Right renal cortex interstitium (tissue), 3 donors: Measurements from ENCODE around the gene GAREM1. TPM values are rescaled to one million over a fixed set of nuclear protein-coding genes. Genes with fewer than 3 reads are reported as not detected.
"Not testable (repeated sequence)": the region's sequence is repeated elsewhere in the genome, so short reads cannot be mapped to it uniquely, and the experiment has no call there.

Experiments used
- DNase-seq, 3 donors: peaks; one replicate each; pipeline ENCODE4 v3.0.0-alpha.2; 2013; ENCODE audit warnings: low read depth in 3 of 3, low spot score in 2 of 3
- polyA plus RNA-seq, 3 donors: library from polyadenylated mRNA; unstranded; fragments of 120-200 nt; gene quantifications; one replicate each; pipeline ENCODE4 v1.2.1, GENCODE V29; 2013; ENCODE audit not compliant: insufficient read length in 3 of 3

The GAREM1 gene
- 10 to 100 TPM; 34.1 to 34.8 (median 34.4) TPM for polyA plus RNA-seq

DNA sequence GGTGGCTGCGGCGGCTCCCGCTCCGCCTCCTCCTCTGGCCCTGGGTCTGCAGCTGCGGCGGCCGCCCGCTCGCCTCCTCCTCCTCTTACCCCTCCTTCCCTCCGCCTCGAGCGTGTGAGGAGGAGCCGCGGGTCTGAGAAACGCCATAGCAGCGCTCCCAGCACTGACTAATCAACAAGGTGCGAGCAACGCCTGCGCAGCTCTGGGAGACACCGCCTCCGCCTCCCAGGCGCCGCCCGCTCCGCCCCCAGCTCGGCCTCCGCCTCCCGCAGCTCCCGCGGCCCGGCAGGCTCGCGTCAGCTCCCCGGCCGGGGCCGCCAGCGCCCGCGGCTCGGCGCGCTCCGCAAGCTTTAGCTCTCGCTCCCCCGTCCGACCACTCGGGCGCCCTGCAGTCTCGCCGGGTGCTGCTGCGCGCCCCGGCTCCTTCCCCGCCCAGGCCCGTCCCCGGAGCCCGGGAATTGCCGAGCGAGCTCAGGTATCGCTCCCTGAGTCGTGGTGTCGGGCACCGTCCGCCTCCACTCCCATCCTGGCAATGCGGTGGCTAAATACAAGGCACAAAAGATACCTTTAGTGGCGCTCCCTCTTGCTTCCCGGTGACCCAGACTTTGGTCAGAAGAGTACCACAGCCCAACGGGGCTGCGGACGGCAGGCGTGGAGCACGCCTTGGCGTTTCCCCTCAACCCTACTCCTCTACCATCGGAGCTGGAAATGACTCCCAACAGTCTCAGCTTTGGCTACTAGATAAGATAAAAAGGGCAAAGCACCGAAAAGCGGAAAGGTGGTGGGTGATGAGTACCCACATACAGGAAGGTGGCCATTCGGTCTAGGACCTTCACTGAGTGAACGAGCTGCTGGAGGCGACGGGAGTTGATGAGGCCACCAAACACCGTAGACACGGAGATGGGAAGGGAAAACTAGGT, at the start of gene GAREM1:
Gene GAREM1, minus strand, starts transcription at position 169 of the 920 bp plus-strand sequence. CDS start 454 bp downstream, outside the sequence.
- peak; percentile 83 to 92 (median 90) for DNase-seq

DNA sequence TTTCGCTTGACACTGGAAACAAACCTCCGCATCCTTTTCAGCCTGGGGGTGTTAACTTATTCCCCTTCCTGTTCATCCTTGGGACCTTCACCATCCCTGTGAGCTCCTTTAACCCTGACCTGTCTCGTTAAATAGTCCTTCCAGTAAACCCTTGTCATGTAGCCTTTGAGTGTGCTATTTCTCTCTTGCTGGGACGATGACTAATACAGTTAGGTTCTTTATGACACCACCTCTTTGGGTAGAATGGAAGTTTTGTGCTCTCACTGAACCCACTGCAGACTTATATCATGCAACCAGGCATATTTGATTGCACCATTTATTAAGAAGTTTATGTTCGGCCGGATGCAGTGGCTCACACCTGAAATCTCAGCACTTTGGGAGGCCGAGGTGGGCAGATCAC, 40.5 kb upstream of the GAREM1 start:
- DNase-seq: no peak

DNA sequence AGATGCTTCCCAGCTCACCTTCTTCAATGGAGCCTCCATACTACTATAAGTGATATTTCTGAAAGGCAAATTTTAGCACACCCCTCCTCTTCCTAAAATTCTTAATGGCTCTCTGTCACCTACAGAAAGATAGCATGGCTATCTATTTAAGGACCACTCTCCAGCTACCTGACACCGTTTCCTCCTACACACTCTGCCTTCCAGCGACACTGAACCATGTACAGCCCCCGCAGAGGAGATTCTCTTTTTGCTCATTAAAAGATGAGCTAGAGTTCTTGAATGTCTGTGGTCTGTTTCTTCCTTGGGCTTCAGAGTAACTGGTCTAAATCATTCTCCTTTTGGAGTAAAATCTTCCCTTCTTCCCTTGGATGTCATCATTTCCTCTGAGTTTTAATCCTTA, 38.4 kb upstream of the GAREM1 start:
- peak in 2 of 3 donors; percentile 15 to 26 for DNase-seq

DNA sequence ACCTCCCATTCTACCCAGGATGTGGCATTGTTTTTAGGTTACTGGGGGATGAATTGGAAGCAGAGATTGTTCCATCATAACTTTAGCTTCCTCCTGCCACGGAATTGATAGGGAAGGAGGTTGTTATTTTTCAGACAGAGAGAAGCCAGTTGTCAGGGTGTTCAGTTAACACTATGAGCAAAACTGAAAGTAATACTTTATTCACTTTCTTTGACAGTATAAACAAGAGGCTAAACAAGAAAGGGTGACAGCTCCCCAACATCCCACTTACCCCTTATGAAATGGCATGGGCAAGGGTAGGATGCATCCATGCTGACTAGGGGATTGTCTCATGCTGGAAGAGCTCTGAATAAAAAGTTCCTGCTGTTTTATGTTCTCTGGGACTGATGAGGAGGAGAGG, 36.4 kb upstream of the GAREM1 start:
- no peak for DNase-seq

DNA sequence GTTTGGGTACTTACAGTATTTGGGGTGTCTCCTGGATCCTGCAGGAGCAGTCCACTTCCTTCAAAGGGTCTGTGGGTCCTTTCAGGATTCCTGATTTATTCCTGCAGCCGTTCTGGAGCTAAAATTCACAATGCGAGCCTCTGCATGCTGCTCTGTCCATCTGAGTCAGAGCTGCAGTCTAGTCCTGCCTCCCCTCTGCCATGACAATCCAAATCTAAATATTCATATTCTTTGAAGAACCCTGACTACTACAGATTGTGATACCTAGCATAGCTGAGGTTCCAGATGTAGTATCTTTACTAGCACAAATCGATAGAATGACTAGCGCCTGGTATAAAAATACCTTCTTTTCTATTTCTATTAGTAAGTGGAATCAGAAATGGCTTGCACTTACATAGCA, 31.3 kb upstream of the GAREM1 start:
- DNase-seq: no peak

DNA sequence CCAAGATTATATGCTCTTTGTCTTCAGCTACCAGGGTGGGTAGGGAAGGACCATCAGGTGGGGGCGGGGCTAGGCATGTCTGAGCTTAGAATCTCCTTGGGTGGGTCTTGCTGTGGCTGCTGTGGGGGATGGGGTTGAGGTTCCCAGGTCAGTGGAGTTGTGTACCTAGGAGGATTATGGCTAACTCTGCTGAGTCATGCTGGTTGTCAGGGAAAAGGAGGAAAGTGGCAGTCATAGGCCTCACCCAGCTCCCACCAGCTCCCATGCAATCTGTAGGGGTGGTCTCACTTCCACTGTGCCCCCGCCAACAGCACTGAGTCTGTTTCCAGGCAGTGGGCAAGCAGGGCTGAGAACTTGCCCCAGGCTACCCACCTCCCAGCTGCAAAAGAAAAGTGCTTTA, 30.6 kb upstream of the GAREM1 start:
- DNase-seq: not testable (repeated sequence)

DNA sequence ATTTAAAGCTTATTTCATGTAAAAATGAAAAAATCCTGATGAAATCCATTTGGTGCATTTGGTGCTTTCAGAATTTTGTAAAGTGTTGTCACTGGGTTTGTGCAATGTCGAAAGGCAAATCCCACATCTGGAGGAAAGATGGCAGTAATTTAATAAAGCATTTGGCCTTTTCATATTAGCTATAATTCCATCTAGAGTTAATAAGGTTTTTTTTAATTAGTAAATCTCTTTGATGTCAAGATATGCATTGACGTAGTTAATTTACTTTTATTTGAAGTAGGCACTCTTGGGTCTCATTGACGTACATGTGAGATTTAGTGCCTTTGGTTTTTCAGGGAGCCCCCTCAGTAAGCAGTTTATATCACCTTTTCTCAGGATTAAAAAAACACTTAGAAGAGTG, 12.3 kb upstream of the GAREM1 start:
- DNase-seq: no peak

DNA sequence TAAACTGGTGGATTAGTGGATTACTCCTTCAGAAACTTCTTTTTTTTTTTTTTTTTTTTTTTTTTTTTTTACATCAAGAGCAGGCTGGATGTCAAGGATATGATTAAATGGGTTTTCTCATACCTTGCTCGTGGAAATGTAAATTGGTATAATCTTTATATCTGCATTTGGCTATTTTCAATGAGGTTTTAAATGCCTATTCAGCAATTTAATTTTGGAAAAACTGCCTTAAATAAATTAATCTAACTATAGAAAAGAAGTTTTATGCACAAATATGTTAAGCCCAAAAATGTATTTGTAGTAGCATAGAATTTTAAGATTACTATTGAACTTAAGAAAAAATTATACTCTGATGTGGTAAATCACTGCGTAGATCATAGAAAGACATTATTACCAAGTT, 11.4 kb upstream of the GAREM1 start:
- no peak for DNase-seq

DNA sequence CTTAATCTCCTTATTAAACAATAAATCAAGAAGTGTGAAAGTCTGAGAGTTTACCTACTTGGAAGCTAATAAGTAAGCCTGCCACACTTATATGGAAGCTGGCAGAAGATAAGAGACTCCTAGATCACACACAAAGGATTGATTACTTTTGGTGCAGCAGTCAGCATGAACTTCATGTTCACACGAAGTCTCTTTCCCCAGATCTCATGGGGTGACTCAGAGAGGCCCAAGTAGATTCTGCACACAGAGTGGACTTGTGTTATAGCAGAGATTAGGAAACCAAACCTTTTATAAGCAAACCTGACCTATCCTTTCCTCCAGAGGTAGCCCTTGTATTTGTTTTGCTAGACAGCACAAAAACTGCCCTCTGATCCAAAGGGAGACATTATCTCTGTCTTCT, 9.9 kb upstream of the GAREM1 start:
- no peak for DNase-seq

DNA sequence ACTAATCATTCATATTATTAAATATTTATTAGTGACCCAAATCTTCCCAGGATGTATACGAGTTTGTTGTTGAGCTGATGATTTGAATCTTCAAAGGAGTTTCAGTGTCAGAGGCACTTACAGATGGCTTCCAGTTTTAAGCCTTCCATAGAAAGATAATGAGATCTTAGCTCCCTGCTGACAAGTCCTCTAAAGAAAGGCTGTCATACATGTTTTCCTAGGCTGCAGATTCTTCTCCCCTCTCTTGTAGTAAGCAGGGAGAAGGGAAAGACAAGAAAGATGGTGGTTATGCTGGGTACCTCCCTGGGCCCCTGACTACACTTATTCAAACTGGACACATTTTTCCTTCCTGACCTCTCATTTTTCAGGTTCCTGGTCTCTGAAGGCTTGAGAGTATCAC, 8.1 kb upstream of the GAREM1 start:
- DNase-seq: no peak

DNA sequence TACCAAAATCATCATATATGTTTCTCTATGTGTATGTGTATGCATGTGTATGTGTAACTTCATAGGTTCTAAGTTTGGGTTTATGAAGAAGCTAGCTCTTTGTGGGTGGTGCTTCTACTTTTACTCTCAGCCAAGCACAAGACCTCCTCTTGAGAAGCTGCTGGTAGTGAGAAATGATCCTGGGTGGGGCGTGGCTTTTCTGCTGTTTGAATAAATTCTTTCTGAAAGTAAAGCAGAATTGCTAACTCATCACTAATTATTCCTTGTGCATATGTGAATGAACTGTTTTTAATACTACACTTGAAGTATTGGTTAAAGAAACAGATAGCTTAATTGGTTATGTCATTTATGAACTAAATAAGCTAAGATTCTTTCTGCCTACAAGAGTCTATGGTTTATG, 7.6 kb upstream of the GAREM1 start:
- no peak for DNase-seq

DNA sequence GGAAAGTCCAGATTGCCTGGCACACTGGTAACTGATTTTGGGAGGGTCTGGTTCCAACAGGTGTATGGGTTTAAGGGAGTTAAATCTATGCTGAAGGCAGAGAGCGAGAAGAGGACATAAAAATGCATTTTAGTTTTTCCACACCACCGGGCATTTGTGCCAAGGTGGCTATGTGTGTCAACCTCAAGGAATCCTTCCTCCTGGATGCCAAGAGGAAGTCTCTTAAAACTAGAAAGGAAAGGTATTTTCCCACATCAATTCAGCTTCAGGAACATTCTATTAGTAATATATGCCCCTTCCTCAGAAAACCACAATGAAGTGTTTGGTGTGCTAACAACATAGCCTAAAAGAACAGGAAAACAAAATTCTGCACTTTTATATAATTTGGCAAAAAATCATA, 5.4 kb upstream of the GAREM1 start:
- DNase-seq: no peak

DNA sequence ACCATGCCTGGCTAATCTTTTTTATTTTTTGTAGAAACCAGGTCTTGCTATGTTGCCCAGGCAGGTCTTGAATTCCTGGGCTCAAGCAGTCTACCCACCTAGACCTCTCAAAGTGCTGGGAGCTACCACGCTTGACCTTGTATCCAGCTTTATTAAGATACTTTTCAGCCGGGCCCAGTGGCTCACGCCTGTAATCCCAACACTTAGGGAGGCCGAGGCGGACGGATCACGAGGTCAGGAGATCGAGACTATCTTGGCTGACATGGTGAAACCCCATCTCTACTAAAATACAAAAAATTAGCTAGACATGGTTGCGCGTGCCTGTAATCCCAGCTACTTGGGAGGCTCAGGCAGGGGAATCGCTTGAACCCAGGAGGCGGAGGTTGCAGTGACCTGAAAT, 4.4 kb upstream of the GAREM1 start:
- not testable (repeated sequence) for DNase-seq

DNA sequence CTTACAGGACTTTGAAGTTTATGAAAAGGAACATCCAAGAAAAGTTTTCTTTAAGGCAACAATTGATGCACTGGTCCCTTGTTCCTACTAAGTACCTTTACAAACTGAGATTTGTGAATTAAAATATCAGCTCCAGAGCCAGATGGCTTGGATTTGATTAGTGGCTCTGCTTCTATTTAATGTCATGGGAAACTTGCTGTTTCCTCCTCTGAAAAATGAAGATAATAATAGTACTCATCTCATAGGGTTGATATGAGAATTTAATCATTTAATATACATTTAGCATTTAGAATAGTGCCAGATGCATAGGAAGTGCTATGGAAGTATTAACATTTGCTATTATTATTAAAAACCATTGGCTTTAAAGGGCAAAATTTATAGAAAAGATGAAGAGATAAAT, 2.6 kb upstream of the GAREM1 start:
- DNase-seq: no peak

DNA sequence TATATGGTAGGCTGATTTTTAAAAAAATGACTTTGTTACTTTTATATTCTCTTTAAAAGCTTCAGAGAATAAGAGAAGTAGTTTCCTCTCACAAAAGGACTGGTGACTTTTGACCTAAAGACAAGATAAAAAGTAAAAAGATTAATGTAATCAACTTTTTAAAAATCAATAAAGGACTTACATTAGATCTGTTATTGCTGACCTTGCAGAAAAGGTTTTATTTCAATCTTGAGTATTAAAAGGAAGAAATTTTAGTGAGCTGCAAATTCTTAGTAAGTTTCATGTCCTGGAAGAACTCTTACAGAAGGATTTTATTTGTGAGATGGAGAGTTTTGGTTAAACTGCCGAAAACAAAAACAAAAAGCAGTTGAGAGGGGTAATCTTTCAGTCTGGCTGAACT, 2.2 kb upstream of the GAREM1 start:
- DNase-seq: no peak

DNA sequence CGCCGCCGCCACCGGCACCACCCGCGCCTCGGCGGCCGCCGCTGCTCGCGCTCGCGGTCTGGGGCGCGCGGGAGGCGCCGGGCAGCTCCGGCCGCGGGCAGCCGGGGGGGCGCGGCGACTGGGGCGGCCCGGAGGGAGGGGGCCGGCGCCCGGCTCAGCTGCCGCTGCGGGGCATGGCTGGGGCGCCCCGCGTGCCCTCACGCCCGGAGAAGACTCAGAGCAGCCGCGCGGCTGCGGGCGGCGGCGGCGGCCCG, 295 bp downstream of the GAREM1 start:
- no peak for DNase-seq

DNA sequence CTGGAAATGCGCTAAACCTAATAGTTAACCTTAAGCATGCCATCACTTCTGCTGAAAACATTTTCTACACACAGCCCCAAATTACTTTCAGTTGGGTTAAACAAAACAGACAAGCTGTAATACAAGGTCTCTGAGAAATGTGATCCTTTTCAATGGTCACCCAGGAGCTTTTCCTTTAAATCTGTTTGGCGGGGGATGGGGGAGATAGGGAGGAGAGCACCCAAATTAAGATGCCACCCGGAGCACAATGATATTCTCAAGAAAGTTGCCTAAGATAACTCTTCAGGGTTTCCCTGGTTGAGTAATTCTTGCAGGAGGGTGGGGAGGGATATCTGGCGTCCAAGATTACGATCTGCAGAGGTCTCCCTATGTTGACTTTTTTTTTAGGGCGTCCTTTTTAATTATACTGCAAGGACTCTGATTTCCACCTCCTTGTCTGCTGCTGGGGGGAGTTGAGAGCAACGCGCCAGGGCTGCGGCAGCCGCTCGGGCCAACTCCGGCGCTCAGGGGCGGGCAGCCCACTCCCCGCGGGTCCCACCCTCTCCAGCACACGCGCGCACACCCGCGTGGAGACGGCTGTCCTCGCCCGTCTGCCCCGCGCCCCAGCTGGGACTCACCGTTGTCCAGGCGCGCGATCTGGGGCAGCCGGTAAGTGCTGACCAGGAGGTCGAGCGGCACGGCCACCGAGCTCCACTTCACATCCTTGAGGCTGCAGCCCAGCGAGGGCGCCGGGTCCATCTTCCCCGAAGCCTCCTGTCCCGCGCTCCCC, 807 bp downstream of the GAREM1 start:
- peak in 1 of 3 donors; percentile 35 for DNase-seq

DNA sequence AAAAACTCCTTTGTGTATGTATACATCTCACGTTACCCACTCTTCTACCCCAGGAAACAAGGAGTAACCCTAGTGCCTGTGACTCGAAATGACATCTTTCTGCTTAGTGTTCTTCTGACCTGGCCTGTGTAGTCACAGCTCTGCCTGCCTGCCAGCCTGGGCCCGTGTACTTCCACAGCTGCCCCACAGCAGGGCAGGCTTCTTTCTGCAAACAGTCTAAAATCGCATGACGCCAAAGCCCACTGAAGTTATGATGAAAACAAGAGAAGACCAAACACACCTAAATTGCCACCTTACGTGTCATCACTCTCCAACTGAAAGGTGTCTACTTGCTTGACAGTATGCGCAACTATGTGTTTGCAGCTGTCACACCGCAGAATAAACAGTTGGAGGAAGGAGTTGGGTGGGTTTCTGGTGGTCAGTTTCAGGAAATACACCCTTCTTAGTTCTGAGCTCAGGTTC, 1.5 kb downstream of the GAREM1 start:
- DNase-seq: no peak

DNA sequence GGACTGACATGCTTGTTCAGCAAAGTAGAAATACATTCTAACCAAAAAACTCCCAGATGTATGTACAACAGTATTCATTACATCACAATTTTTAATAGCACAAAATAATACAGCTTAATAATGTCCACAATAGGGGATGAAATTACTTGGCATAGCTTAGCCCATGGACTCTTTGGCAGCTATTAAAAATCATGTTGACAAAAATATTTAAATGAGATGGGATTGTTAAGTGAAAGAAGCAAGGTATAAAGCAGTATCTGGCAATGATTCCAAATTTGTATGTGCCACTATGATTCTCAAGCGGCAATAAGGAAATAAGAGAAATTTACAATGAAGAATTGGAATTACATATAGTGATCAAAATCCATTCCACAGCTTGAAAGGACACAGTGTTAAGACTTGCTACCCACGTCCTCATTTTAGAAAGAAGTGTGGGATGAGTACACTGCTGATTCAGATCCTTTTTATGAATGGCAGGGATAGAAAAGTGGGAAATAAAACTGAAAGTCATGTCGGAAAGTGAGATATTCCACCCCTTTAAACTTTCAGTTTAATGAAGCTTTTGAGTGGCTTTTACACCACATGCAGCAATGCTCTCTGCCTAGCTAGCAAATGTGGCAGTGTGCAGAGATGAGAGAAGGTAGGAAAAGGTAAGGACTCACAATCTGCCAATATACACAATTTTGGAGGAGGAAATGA, 2.4 kb downstream of the GAREM1 start:
- DNase-seq: no peak

DNA sequence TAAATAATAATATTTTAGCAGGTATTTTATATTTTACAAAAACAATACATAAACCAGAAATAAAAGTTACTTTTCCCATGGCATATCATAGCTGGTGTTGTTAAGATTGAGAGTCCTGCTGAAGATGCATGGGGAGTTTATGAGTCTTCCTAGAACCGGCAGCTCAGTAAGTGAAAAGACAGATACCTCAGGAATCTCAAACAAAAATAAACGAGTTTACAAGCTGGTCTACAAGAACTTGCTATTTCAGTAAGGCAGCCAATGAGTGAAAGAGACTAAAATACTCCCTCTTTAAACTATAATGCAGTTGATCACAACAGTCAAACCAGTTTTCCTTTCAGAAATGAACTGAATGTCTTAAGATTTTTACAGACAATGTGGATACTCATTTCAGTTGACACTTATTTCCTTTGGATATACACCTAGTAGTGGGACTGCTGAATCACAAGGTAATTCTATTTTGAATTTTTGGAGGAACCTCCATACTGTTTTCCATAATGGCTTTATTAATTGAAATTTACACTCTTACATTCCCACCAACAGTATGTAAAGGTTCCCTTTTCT, 8.9 kb downstream of the GAREM1 start:
- no peak for DNase-seq

DNA sequence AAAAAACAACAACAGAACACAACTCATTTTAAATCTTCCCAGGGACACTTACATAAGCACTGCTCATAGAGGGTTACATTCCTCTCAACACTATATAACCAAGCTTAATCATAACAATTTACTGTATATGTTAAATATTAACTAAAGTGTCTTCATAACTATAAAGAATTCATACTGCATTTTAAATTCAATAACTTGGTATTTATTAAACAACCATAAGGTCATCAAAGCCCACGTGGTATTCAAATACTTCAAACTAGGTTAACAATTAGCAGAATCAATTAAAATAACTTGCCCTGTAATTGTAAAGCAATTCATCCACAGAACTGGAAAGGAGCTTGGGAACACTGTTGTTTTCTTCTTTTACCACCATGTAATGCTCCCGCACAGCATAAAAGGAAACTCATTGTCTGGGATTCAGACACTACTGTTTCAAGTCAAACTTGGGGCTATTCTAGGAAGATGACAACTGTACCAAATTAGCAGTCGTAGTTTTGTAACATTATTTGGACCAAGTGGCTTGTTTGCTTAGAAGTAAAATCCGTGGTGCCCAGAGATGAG, 10.4 kb downstream of the GAREM1 start:
- DNase-seq: no peak
